Astrocyte of the cerebellum (primary cell): ENCODE data around the gene TTYH3.

Source experiments
- DNase-seq: peaks from one replicate; pipeline ENCODE4 v3.0.0-alpha.2; 2011; ENCODE audit warnings: low read depth
- H3K4me3 ChIP-seq: 2 replicates; pipeline ENCODE4 v1.5.1; 2011; ENCODE audit warnings: mild to moderate bottlenecking, low read depth, low read length, moderate library complexity
- in situ Hi-C: cut with HindIII; loops from 2 replicates; pipeline ENCODE4 v1.10.0; 2017; ENCODE audit warnings: low sequenced_read_pairs
- TF ChIP-seq, protein P1 (sequence below): IDR thresholded peaks from 2 replicates; pipeline ENCODE4 v1.5.1; 2012; ENCODE audit warnings: low read length, low read depth, moderate library complexity, mild to moderate bottlenecking; ENCODE audit errors: missing control alignments

TTYH3 gene

DNA sequence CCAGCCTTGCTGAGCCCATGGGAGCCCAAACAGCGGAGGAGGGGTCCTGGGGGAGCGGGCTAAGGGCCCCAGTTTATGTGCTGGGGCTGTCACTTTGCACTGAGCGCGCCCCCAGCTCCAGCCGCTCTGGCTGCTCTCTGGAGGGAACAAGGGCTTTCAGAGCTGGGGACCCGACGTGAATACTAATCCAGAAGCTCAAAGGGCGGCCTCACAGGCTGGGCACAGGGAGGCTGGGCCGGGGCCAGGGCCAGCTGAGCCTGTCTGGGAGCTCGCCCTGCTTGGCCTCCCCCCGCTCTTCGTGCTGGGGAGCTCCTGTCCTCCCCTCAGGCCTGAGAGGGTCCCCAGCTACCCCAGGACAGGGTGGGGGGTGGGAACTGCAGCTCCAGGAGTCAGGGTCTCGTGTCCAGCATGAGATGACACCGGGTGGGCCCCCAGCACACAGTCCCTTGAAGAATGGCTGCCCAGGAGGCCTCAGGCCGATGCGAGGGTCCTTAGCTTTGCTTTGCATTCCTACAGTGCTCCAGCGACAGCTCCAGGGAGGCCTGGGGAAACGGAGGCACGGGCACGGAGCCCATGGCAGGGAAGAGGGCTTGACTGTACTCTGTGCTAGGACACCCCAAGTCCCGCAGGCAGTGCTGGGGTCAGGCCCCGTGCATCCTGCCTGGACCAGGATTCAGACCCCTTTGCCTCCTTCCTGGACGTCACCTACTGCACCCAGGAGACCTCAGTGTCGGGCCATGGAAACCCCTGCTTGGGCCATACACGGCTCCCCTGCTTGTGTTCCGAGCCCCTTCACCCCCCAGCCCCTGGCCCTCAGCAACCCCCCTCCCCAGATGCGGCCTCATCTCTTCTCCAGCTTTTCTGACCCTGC is 50.4 kb downstream of the TTYH3 start:
- DNase-seq: no peak
- TF ChIP-seq, protein P1, sequence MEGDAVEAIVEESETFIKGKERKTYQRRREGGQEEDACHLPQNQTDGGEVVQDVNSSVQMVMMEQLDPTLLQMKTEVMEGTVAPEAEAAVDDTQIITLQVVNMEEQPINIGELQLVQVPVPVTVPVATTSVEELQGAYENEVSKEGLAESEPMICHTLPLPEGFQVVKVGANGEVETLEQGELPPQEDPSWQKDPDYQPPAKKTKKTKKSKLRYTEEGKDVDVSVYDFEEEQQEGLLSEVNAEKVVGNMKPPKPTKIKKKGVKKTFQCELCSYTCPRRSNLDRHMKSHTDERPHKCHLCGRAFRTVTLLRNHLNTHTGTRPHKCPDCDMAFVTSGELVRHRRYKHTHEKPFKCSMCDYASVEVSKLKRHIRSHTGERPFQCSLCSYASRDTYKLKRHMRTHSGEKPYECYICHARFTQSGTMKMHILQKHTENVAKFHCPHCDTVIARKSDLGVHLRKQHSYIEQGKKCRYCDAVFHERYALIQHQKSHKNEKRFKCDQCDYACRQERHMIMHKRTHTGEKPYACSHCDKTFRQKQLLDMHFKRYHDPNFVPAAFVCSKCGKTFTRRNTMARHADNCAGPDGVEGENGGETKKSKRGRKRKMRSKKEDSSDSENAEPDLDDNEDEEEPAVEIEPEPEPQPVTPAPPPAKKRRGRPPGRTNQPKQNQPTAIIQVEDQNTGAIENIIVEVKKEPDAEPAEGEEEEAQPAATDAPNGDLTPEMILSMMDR: no peak
- in situ Hi-C loops: no loop called here
- no peak overlapping the region for H3K4me3 ChIP-seq

DNA sequence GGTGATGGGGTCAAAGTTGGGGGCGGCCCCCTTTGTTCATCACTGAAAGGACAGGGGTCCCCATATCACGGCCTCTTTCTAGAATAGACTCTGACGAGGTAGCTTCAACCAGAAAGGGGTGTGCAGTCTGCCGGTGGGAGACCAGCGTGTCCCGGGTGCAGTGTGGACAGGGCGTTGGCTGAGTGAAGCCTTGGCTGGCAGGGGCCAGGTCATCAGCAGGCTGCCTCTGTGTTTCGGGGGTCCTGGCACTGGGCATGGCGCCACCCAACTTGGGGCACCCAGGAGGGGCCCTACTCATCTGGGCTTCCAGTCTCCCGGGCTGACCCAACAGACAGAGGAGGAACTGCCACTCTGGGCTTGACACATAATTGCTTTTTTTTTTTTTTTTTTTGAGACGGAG is 52.7 kb downstream of the TTYH3 start:
- TF ChIP-seq, protein P1: no peak
- no peak for DNase-seq
- in situ Hi-C loops: no loop called here
- no peak overlapping the region for H3K4me3 ChIP-seq

DNA sequence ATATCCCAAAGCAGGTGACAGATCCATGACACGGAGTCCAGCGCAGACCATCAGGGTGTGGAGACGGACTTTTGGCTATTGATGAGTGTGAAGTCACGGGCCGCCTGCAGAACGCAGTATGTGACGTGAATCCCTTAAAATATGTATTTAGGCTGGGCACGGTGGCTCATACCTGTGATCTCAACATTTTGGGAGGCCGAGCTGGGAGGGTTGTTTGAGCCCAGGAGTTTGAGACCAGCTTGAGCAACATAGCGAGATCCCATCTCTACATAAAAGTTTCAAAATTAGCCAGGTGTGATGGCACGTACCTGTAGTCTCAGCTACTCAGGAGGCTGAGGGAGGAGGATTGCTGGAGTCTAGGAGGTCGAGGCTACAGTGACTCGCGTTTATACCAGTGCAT is 54.3 kb downstream of the TTYH3 start:
- TF ChIP-seq, protein P1: no peak
- in situ Hi-C loops: no loop called here
- no peak for DNase-seq
- H3K4me3 ChIP-seq: no peak overlapping the region

DNA sequence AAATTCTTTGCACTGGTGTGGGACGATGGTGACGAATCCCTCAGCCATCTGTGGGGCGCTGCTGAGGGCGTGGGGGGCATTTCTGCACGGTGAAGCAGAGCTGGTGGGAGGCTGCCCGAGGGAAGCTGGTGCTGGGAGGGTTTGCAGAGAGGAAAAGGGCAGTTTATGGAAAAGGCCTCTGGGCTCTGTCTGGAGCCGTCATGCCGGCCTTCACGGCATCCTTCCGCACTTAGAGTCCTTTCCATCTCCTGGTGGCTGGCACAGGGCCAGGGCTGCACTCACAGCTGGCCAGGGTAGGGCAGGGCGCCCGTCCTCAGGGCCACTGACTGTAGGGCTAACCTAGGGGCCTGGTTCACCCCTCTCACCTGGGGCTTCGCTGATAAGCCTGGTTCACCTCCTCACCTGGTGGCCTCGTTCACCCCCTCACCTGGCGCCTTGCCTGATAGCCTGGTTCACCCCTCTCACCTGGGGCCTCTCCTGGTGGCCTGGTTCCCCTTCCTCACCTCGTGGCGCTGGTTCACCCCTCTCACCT is 55.6 kb downstream of the TTYH3 start:
- TF ChIP-seq, protein P1: no peak
- DNase-seq: no peak
- no peak overlapping the region for H3K4me3 ChIP-seq
- in situ Hi-C loops: no loop called here

DNA sequence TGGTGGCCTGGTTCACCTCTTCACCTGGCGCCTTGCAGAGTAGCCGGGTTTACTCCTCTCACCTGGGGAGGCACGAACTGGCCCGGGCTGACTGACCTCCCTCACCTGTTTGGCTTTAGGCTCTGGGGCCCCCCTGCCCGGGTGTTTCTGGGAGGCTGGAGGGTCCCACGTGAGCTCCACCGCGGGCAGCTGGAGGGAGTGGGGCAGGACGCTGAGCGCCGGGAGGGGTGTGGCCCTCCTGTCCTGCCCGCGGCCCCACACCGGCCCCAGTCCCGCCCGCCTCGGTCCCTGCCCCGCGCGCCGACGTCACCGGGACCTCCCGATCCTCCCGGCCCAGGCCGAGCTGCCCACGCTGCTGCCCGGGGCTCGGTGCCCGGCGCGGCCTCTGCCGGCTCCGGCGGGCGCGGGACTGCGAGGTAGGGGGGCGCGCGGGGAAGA is 56.1 kb downstream of the TTYH3 start, which contains the start of gene AMZ1:
AMZ1 (plus strand) TSS at position 322 of the 438 bp plus-strand sequence. CDS start 12,250 bp downstream, outside the sequence.
- no peak within 1 kb of the TSS for H3K4me3 ChIP-seq
- no peak for DNase-seq
- TF ChIP-seq, protein P1: no peak
- in situ Hi-C loops: no loop called here

DNA sequence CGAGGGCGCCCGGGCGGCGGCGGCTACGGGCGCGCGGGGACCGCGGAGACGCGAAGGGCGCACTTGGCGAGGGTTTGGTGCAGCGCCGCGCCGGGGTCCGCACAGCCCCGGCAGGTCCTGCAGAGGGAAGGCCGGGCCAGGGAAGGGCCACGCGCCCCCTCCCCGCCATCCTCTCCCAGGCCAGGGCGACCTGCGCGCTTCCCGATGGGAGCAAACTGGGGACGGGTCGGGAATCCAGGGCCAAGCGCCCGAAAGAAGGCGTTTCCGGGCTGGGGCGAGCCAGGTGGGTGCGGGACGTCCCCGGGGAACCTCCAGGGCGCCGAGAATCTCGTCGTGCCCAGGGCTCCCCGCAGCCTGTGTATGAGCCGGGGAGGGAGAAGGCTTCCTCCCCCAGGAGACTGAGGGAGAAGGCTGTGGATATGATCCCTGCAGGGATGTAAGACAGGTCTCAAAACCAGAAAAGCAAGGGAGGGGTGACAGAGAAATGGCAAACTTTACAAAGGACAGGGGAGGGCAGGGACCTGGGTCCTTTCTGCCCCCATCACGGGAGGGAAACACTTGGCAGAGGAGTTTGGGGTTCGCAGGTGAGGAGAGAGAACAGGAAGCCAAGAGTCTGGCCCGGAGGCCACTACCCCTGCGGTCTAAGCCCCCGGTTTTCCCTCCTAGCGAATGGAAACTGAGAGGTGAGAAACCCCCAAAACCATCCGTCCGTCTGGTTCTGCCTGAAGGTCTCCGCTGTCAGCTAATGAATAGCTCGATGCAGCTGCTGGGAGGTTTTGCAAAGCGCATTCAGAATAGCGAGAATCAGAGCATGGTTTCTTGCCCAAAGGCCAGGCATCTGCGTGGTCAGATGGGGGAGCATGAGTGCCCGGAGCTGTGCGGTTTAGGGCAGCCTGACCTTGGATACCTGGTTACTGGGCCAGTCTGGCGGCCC is 56.9 kb downstream of the TTYH3 start:
- no peak overlapping the region for H3K4me3 ChIP-seq
- DNase-seq: no peak
- in situ Hi-C loops: no loop called here

More for the DNA sequence above, 56.9 kb downstream of the TTYH3 start:
- TF ChIP-seq, protein P1: no peak
